GM18499 (cell line): ENCODE measurements around the gene FRMD4A.
"Not testable (repeated sequence)": the region's sequence is repeated elsewhere in the genome, so short reads cannot be mapped to it uniquely, and the experiment has no call there.

ENCODE experiments used
- ATAC-seq: cut with Tn5 transposase; IDR thresholded peaks from one replicate; pipeline ENCODE4 v1.9.1; 2021; ENCODE audit warnings: moderate number of reproducible peaks; ENCODE audit not compliant: insufficient read depth, unreplicated experiment

FRMD4A gene

DNA sequence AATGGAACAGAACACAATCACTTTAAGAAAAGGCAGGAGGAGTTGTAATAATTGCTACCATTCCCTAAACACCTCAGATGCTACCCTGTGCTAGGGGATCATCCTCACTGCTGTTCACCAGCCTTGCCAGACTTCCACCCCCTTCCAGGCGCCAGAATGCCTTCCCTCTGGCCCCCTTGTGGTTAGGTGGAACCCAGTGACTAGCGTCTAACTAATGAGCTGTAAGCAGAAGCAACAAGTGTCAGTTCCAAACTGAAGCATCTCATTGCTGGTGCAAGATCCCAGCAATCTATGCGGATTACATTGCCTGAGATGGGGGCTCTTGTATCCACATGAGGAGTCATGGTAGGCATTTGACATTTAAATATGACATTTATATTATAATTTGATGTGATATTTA lies 86.6 kb downstream of the FRMD4A start:
- ATAC-seq, result no peak

DNA sequence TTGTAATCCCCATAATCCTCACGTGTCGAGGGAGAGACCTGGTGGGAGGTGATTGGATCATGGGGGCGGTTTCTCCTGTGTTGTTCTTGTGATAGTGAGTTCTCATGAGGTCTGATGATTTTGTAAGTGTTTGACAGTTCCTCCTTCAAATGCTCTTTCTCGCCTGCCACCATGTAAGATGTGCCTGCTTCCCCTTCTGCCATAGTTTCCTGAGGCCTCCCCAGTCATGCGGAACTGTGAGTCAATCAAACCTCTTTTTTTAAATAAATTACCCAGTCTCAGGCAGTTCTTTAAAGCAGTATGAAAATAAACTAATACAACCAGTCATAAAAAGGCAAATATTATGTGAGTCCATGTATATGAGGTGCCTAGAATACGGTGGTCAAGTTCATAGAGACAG lies 87.5 kb downstream of the FRMD4A start:
- ATAC-seq, result no peak

DNA sequence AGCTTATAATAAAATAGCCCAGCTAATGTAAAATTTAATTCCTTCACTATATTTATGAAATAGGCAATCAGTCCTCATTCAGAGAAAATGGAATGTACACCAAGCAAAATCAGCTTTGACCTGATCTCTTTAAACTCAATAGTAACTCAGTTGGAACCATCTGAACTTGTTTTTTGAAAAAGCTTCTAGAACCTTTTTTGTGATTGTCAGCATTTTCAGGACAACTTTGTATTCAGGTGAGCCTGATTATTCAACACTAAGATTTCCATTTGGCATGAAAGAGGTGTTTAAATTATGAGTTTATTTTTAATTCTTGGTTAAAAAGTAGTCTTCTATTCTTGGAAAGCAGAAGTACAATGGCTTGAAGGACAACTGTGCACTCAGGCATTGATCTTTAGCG lies 89.5 kb downstream of the FRMD4A start:
- no peak for ATAC-seq

DNA sequence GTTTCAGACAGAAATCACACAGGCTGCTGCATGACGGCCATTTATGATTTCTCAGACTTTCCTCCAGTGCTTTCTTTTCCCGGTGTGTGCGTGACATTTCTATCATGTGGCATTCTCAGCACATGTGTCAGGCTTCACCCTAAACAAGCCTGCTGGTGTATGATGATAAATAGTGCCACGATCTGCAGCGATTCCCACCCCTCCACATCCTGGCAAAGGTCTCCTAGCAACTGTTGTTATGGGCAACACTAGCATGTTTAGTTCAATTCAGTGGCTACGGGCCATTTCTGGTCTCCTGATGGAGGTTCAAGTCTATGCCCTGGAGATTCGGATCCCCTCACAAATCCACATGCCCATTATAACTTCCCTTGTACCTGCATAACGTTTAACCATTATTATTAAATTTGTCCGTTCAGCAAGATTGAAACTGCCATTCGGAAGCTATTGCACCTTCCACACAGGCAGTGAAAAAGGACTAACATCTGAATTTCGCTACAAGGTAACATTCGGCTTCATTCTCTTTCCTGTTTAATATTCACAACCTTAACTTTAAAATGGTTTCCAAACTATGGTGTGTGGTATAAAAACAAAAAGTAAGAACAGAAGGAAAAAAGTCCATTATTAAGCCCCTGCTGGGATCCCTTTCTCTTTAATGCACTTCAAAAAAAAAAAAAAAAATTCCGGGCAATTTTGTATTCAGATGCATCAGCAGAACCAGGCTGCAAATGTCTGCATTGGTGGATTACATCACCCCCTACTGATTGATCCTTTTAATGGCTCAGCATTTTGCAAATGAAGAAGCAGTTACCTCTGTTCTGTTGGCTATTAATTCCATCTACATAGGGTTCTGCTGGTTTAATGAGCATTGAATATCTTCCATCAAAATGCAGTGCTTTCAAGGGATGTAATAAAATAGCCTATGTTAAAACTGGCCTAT lies 90.2 kb downstream of the FRMD4A start:
- no peak for ATAC-seq

DNA sequence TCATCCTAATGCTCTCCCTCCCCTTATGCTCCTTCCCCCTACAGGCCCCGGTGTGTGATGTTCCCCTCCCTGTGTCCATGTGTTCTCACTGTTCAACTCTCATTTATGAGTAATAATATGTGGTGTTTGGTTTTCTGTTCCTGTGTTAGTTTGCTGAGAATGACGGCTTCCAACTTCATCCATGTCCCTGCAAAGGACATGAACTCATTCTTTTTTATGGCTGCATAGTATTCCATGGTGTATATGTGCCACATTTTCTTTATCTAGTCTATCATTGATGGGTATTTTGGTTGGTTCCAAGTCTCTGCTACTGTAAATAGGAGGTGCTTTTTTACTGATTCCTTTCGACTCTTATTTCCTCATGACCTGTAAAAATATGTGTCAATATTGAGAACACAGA lies 92.1 kb downstream of the FRMD4A start:
- not testable (repeated sequence) for ATAC-seq

DNA sequence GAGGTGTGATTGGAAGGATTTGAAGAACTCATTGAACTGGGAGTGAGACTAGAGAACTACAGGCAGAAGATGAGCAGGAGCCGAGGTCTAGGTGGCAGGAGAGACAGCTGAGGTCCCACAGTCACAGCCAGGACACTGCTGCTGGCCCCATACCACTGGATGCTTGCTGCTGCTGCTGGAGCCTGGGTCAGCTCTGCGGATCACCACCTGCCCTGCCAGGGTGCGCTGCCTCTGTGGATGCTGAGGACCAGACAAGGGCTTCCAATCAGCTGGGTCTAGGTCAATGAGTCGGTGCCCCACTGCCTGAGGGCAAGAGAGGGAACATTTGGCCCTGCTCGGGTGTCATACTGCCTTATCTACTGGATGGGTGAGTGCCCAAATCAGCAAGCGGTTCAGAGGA lies 94.4 kb downstream of the FRMD4A start:
- no peak for ATAC-seq

DNA sequence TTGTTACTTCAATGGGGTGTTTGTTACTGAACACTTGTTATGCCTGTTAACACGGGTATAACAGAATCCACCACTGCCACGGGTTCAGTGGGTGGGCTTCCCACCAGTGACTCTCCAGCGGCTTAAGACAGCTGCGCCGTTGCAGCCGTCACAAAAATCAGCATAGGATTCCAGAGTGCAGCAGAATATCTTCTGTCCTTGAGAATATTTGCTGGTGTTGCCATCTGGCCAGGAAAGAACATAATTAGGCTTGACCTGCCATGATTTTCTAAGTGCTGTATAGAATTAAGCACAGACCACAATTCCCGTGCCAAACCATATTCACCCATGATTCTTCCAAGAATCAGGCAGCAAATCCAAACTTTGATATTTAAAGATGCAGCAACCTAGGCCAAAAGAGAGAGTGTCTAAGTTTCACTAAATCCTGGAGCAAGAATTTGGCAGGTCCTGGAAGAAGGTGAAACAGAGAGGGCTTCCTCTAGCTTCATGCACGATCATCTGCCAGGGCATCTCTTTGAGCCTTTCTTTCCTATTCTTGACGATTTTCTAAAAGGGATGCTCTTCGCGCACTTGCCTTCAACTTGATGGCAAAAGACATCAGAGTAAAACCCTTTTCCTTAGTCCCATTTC lies 95.0 kb downstream of the FRMD4A start:
- no peak for ATAC-seq

DNA sequence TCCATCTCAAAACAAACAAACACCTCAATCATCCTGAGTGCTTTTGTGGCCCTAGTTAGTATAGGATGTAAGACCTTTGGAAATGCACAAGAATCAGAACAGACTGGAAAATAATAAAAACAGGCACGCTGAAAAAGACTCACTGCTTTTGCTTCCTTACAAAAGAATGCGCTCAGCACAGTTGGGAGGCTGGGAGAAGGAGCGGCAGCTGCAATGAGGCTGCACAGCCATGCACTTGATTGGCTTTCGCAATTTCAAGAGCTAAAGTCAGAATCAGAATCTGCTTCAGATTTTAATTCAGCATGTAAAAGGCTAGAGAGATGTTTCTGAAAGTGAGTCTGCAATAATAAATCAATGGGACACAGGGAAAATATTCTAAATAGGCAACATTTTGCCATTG lies 97.2 kb downstream of the FRMD4A start:
- ATAC-seq, result no peak

DNA sequence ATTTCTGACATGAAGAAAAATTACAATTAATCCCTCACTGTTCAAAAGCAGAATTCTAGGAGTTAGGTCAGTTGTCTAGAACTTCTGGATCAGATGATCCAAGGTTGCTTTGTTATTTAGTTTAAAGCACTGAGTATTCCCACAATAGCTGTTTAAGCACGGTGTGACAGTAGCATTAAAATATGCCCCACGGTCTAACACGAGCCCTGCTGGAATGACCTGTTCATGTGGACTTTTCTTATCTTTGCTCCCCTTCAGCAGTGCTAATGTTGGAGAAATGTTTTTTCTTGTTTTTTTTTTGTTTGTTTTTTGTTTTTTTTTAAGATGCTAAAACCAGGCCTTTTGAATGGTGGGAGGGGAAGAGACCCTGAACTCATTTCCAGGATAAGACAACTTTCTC lies 101.9 kb downstream of the FRMD4A start:
- ATAC-seq, result not testable (repeated sequence)

DNA sequence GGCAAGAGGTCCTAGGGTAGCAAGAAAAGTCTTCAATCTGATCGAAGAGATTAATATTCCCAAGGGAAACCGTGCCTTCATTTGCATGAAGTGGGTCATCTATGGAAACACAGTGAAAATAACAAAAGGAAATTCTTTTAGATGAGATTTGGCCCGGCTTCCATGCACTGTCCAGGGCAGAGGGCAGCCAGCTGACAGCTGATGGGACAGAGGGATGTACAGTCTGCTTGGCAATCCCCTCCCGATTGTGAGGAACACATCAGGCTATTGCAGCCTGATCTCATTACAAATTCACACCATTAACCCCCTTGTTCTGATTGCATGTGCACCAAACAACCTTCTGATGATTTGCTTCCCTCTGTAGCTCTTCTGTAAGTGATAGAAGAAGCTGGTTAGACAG lies 105.3 kb downstream of the FRMD4A start:
- no peak for ATAC-seq

DNA sequence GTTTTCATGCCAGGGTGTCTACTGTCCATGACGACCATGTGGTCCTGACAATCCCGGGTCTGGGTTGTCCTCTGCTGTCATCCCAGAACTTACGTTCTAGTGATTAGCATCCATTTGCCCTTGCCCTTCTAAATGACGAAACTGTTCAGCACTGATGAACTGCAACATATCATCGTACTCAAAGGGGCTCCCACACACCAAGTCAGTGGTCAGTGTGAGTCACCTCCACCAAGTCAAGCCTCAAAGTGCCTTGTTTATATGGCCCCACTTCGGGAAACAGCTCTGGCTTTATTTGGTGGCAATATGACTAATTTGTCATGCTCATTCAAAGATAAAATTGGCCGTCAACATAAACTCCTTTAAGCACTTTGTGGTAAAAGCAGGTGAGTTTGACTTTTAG lies 110.7 kb downstream of the FRMD4A start:
- no peak for ATAC-seq

DNA sequence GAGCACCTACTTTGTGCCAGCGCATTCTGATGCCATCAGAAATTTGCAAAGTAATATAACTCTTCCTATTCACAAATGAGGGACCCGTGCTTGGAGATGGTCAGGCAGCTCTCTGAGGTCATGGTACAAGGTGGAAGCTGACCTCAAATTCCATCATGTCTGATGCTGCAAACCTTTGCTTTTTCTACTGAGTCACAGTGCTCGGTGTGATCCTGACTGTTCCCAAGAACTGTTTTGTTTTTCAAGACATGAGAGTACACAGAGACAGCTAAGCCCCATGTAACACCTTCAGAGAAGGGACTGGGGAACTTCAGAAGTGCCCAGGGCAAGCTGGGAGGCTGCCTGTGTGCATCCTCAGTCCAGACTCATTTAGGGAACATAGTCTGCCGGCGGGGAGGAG lies 111.3 kb downstream of the FRMD4A start:
- ATAC-seq, result no peak

DNA sequence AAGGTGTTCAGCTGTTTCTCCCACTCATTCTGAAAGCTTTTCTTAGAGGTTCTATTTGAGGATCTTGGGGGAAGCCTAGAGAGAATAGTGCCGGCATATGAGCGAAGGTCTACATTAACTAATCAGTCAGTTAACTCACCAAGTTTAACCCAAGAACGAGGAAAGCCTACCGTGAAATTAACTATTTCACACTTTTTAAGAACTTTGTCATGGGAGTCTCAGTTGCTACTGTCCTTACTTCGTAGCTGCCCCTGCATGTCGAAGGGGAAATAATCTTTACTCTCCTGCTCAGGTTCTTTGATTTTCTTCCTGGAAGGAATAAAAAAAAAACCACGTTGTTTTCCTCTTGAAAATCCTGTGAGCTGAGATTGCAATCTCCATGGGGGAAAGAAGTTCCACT lies 115.1 kb downstream of the FRMD4A start:
- ATAC-seq, result no peak

DNA sequence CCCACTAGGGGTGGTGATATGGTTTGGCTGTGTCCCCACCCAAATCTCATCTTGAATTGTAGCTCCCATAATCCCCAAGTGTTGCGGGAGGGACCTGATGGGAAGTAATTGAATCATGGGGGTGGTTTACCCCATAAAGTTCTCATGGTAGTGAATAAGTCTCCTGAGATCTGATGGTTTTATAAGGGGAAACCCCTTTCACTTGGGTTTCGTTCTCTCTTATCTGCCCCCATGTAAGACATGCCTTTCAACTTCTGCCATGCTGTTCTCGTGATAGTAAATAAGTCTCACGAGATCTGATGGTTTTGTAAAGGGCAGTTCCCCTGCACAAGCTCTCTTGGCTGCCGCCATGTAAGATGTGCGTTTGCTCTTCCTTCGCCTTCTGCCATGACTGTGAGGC lies 117.0 kb downstream of the FRMD4A start:
- not testable (repeated sequence) for ATAC-seq

DNA sequence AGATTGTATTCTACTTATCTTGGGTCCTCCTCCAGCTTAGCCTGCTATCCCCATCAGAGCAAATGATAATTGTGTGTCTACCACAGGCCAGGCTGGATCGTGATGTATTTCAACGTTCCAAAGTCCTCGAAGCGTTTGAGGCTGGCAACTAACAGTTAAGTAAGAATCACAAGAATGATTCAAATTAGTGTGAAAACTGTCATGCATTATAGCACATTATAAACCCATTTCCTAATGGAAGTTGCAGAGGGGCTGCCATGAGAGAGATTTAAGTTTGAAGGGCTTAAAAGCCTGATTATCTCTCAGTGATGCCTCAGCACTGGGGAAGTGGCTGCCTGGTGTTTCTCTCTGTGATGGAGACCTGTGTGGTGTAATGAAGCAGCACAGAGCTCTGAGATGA lies 119.1 kb downstream of the FRMD4A start:
- no peak for ATAC-seq

DNA sequence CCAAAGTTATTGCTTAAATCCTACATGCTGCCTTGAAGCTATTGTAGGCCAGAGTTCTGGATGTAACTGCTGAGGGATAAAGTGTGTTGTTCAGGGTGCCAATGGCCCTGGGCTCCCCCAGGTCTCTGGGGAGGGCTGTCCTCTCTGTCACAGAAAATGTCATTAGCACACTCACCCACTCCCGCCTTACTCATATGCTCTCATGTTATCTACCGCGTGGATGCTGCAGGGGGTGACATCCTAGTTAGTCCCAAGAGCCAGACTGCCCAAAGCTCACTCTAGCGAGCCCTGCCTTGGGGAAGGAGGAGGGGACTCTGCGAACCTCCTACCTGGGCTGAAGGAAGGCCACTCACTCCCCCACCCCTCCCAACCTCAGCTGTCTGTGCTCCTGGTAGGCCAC lies 122.5 kb downstream of the FRMD4A start:
- ATAC-seq, result no peak

DNA sequence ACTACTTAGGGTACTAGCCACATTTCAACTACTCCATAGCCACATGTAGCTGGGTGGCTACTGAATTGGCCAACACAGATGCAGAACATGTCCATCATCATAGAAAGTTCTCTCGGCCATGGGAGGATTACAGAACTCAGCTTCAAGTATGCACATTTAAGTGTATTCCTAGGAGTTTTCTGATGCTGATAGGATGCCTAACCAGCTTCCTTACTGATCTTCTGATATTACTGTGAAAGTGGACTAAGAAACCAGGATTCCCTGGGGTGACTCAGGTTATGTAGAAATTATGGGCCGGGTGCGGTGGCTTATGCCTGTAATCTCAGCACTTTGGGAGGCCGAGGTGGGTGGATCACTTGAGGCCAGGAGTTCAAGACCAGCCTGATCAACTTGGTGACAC lies 125.5 kb downstream of the FRMD4A start:
- no peak for ATAC-seq

DNA sequence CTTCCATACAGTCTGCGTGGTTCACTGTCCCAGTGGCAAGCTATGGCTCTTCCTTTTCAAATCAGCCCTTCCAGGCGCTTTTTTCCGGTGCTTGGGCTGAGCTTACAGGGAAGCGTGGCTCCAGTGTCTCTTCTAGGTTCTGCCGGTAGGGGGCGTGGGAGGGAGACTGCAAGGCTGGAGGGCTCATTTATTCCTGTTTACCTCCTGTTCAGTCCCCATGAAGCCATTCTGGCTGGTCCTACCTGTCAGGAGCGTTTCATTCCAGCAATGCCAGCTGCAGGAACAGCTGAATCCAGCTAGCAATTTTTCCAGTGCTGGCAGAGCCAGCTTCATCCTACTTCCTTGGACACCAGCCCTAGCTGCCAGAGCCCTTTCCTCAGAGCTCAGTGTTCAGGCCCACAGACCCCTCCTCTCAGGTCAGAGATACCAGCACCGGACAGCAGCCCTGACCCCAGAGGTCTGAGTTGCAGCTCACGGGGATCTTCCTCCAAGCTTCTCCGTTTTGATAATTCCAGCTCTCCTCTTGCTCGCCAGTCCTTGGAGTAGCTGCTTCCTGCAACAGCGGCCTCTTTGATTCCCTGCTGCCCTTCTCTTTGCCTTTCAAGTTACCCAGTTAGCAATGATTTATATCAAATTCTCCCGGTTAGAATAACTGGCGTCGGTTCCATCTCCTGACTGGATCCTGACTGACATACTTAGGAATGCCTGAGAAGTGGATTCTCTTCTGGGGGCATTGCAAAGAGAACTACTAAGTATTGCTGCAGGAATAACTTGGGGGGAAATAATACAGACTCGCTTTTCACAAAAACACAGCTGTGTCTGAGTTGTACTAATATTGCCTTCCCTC lies 129.8 kb downstream of the FRMD4A start:
- ATAC-seq, result no peak

DNA sequence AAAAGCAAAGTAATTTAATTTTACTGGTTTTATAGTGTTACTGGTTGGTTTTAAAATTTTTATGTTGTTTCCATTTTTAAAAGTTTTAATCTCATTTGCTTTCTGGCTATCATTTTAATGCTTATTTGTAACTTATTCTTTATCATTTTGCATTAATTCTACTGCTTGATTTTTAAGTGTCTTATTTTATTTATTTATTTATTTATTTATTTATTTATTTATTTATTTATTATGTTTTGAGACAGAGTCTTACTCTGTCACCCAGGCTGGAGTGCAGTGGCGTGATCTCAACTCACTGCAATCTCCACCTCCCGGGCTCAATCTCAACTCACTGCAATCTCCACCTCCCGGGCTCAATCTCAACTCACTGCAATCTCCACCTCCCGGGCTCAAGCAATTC lies 131.6 kb downstream of the FRMD4A start:
- not testable (repeated sequence) for ATAC-seq

DNA sequence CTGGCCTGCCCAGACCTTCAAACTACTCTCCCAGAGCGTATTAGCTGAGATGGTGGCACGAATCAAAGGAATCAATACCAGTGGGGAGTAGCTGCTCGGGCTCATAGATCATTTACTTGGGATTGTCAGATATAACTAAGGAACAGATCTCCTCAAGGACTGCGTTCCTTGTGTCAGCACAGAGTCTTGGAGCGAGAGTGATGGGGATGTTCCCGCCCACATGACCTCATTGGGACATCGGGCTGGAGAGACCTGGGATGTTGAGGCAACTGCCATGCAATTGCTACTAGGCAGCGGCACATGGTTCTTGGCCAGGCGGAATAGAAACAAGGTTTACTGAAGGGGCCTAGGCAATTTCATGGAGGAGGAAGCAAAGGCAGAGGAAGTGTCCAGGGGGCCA lies 132.6 kb downstream of the FRMD4A start:
- no peak for ATAC-seq

DNA sequence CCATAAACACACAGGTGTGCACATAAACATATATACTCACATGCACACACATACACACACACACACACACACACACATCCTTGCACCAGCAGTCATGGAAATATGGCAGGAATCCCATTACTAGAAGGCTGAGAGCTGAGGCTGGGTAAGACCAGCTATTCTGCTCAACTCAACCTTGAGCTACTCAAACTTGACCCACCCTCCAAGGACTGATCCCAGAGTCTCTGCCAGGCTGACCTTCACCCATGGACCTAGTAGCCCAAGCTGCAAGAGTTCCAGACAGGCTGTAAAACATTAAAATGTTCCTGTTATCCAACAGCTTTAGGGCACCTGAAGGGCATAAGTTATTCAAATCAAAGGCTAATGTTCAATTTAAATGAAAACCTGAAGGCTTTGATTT lies 134.6 kb downstream of the FRMD4A start:
- ATAC-seq, result no peak
